PC-9 (cell line): ENCODE data around the gene CST1. TPM values are rescaled to one million over a fixed set of nuclear protein-coding genes. Genes with fewer than 3 reads are reported as not detected.
"Not testable (repeated sequence)": the region's sequence is repeated elsewhere in the genome, so short reads cannot be mapped to it uniquely, and the experiment has no call there.

Experiments
- BruUV-seq: library from RNA; stranded (reverse); fragments of 400-500 nt; replicated peaks from 2 replicates; lab custom pipeline; 2021; lab: Mats Ljungman, UMichigan
- CTCF ChIA-PET: fragments of 300-600 bp; sonication (Branson Sonifier 250); formaldehyde crosslinking; loops from one replicate; lab custom pipeline; 2022; ENCODE audit warnings: antibody characterized with exemption; lab: Charles Lee
- POLR2A ChIA-PET: fragments of 300-600 bp; sonication (Branson Sonifier 250); formaldehyde crosslinking; loops from one replicate; lab custom pipeline; 2022; ENCODE audit warnings: antibody characterized with exemption; ENCODE audit not compliant: unreplicated experiment; lab: Charles Lee
- DNase-seq, 2 experiments: peaks; one replicate each; pipeline versions ENCODE4 v3.0.0 to v3.0.0-alpha.2; 2015 to 2022; ENCODE audit warnings: mixed read lengths in 1 of 2
- H2AFZ ChIP-seq: fragments of 200-600 bp; sonication (generic); 2 replicates; pipeline ENCODE4 v1.8.1; 2017; ENCODE audit warnings: antibody characterized with exemption
- H3F3A ChIP-seq: fragments of 200-600 bp; sonication (generic); 2 replicates; pipeline ENCODE4 v1.8.1; 2017; ENCODE audit warnings: antibody characterized with exemption, mild to moderate bottlenecking, low read depth; ENCODE audit not compliant: insufficient read depth
- H3K27ac ChIP-seq: fragments of 200-600 bp; sonication (generic); 2 replicates; pipeline ENCODE4 v1.6.1; 2016; ENCODE audit warnings: mixed run types
- H3K27me3 ChIP-seq: fragments of 200-600 bp; sonication (generic); 2 replicates; pipeline ENCODE4 v1.6.1; 2016; ENCODE audit warnings: low read depth, mixed run types; ENCODE audit not compliant: insufficient read depth
- H3K36me3 ChIP-seq: fragments of 200-600 bp; sonication (generic); 2 replicates; pipeline ENCODE4 v1.6.1; 2016; ENCODE audit warnings: low read depth, mixed run types
- H3K4me1 ChIP-seq: fragments of 200-600 bp; sonication (generic); replicated peaks from 2 replicates; pipeline ENCODE4 v1.6.1; 2016; ENCODE audit warnings: mixed run types; ENCODE audit not compliant: insufficient read depth
- H3K4me2 ChIP-seq: fragments of 200-600 bp; sonication (generic); 2 replicates; pipeline ENCODE4 v1.6.1; 2017; ENCODE audit warnings: mixed run types
- H3K4me3 ChIP-seq: fragments of 200-600 bp; sonication (generic); 2 replicates; pipeline ENCODE4 v1.6.1; 2016; ENCODE audit warnings: mixed run types
- H3K79me2 ChIP-seq: fragments of 200-600 bp; sonication (generic); 2 replicates; pipeline ENCODE4 v1.6.1; 2017; ENCODE audit warnings: low read depth, mixed run types
- H3K9me2 ChIP-seq: fragments of 200-600 bp; sonication (generic); 2 replicates; pipeline ENCODE4 v1.8.1; 2017; ENCODE audit warnings: mild to moderate bottlenecking; ENCODE audit not compliant: insufficient read depth
- H3K9me3 ChIP-seq: fragments of 200-600 bp; sonication (generic); 2 replicates; pipeline ENCODE4 v1.8.1; 2016; ENCODE audit warnings: low read depth; ENCODE audit not compliant: insufficient read depth
- H4K20me1 ChIP-seq: fragments of 200-600 bp; sonication (generic); 2 replicates; pipeline ENCODE4 v1.8.1; 2017; ENCODE audit not compliant: insufficient read depth
- CTCF ChIP-seq: fragments of 200-600 bp; sonication (generic); conservative IDR thresholded peaks from 2 replicates; pipeline ENCODE4 v1.6.1; 2017; ENCODE audit warnings: mixed run types, antibody characterized with exemption, mild to moderate bottlenecking, moderate library complexity
- EZH2 ChIP-seq: fragments of 200-600 bp; sonication (generic); IDR thresholded peaks from 2 replicates; pipeline ENCODE4 v1.8.0; 2017; ENCODE audit warnings: antibody characterized with exemption, low read depth
- intact Hi-C: fragments of 100-400 bp; cut with micrococcal nuclease; formaldehyde crosslinking; loops from one replicate; pipeline ENCODE4 v1.10.0; 2022; ENCODE audit not compliant: unreplicated experiment
- total RNA-seq: library from RNA; stranded (reverse); gene quantifications from 2 replicates; pipeline ENCODE4 v1.2.3, GENCODE V29; 2021

Gene CST1
- total RNA-seq, 1 experiment from 2014 or later = 0.76 TPM

- H3K27ac ChIP-seq, H4K20me1 ChIP-seq, POLR2A ChIA-PET, H3K9me3 ChIP-seq, H3K27me3 ChIP-seq, H3F3A ChIP-seq, H3K79me2 ChIP-seq, CTCF ChIA-PET, BruUV-seq, H3K9me2 ChIP-seq, H2AFZ ChIP-seq, intact Hi-C loops, H3K36me3 ChIP-seq, H3K4me1 ChIP-seq, H3K4me3 ChIP-seq, H3K4me2 ChIP-seq: not testable (repeated sequence)
- peak in 1 of 2 experiments; percentile 53 for DNase-seq
These were observed 16.3 kb downstream of the CST1 start for GRCh38 chr20:23734440-23734839.

- no peaks in the 10 kb centered on the region for H3K9me3 ChIP-seq
- no TSS peak for BruUV-seq
- H3K4me1 ChIP-seq = peaks cover 7% of the 10 kb centered on the region
- H3K36me3 ChIP-seq = no peaks in the 10 kb centered on the region
- TF ChIP-seq CTCF = no peak
- no peaks in the 10 kb centered on the region for H4K20me1 ChIP-seq
- ChIA-PET CTCF (no interaction called here), POLR2A (no interaction called here)
- H3K9me2 ChIP-seq = no peaks in the 10 kb centered on the region
- no peak for DNase-seq
- H3F3A ChIP-seq = no peaks in the 10 kb centered on the region
- H2AFZ ChIP-seq = no peak overlapping the region
- H3K4me2 ChIP-seq = no peak overlapping the region
- intact Hi-C loops = loop anchor here (5.0 kb wide), 1 partner anchor 55 kb away; no protein-coding TSS in a partner anchor
- no peak overlapping the region for H3K4me3 ChIP-seq
- H3K27ac ChIP-seq = no peak overlapping the region
- no peaks in the 10 kb centered on the region for H3K27me3 ChIP-seq
- H3K79me2 ChIP-seq = no peaks in the 10 kb centered on the region
These were observed 23.7 kb downstream of the CST1 start for GRCh38 chr20:23727016-23727415.

- H3K4me2 ChIP-seq = no peak overlapping the region
- peaks cover 7% of the 10 kb centered on the region for H3K4me1 ChIP-seq
- TF ChIP-seq CTCF (no peak), EZH2 (no peak)
- H3K4me3 ChIP-seq = no peak overlapping the region
- no TSS peak for BruUV-seq
- H3K27me3 ChIP-seq = no peaks in the 10 kb centered on the region
- no peak overlapping the region for H3K27ac ChIP-seq
- no peaks in the 10 kb centered on the region for H3K36me3 ChIP-seq
- intact Hi-C loops = loop anchor here (5.0 kb wide), 1 partner anchor 57 kb away; no protein-coding TSS in a partner anchor
- no peaks in the 10 kb centered on the region for H3K9me3 ChIP-seq
- no peaks in the 10 kb centered on the region for H3F3A ChIP-seq
- no peak overlapping the region for H2AFZ ChIP-seq
- no peak for DNase-seq
- H3K79me2 ChIP-seq = no peaks in the 10 kb centered on the region
- H3K9me2 ChIP-seq = no peaks in the 10 kb centered on the region
- POLR2A ChIA-PET = no interaction called here
- CTCF ChIA-PET = no interaction called here
- H4K20me1 ChIP-seq = no peaks in the 10 kb centered on the region
These were observed 25.6 kb downstream of the CST1 start for GRCh38 chr20:23725102-23725501.

- intact Hi-C loops, H3K79me2 ChIP-seq, H3K27ac ChIP-seq, POLR2A ChIA-PET, H3K36me3 ChIP-seq, H4K20me1 ChIP-seq, H3K4me3 ChIP-seq, H3K9me2 ChIP-seq, H3K4me2 ChIP-seq, BruUV-seq, H3K27me3 ChIP-seq, H3K4me1 ChIP-seq, H3K9me3 ChIP-seq, H2AFZ ChIP-seq, H3F3A ChIP-seq, CTCF ChIA-PET: not testable (repeated sequence)
- peak in 1 of 2 experiments; percentile 65 for DNase-seq
- TF ChIP-seq CTCF = peak; percentile 75
These were observed 27.0 kb downstream of the CST1 start for GRCh38 chr20:23723659-23724307.

GRCh38 chr20:23722851-23723250 lies 27.9 kb downstream of the CST1 start:
- intact Hi-C loops, H4K20me1 ChIP-seq, H3K4me2 ChIP-seq, H3K79me2 ChIP-seq, H3K27ac ChIP-seq, H3K27me3 ChIP-seq, BruUV-seq, POLR2A ChIA-PET, H3K4me3 ChIP-seq, H3F3A ChIP-seq, H2AFZ ChIP-seq, H3K36me3 ChIP-seq, DNase-seq, H3K9me3 ChIP-seq, H3K9me2 ChIP-seq, H3K4me1 ChIP-seq: not testable (repeated sequence)
- CTCF ChIA-PET = interaction anchor here (0.6 to 0.7 kb wide), 2 partner anchors 69 to 373 kb away, joined by 3 to 5 read pairs; no protein-coding TSS in a partner anchor
